Stimulated activated CD4-positive, alpha-beta T cell treated with anti-CD3 and anti-CD28 coated beads, Interleukin-15, amount 100 ng/mL, for 48 hours (primary cell): ENCODE data around the gene SLC35A3.
"Not testable (repeated sequence)": the region's sequence is repeated elsewhere in the genome, so short reads cannot be mapped to it uniquely, and the experiment has no call there.

Experiments
- DNase-seq, 2 donors: peaks; one replicate each; pipeline ENCODE4 v3.0.0-alpha.2; 2020; ENCODE audit warnings: low read depth in 2 of 2

Gene SLC35A3

DNA sequence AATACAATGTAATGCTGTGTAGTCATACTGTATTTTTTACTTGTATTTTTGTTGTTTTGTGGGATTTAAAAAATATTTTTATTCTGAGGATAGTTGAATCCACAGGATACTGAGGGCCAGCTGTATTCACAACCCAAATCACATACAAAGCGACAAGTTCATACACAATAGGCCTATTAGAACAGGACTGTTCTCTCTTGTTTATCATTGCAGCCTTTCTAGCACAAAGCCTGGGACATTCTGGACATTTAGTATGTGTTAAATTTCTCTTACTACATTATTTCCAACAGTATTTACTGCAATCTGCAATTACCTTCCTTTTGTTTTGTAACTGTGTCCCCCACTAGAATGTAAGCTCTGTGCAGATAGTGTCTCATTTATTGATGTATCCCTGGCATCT is 65.4 kb downstream of the SLC35A3 start:
- DNase-seq, result no peak

DNA sequence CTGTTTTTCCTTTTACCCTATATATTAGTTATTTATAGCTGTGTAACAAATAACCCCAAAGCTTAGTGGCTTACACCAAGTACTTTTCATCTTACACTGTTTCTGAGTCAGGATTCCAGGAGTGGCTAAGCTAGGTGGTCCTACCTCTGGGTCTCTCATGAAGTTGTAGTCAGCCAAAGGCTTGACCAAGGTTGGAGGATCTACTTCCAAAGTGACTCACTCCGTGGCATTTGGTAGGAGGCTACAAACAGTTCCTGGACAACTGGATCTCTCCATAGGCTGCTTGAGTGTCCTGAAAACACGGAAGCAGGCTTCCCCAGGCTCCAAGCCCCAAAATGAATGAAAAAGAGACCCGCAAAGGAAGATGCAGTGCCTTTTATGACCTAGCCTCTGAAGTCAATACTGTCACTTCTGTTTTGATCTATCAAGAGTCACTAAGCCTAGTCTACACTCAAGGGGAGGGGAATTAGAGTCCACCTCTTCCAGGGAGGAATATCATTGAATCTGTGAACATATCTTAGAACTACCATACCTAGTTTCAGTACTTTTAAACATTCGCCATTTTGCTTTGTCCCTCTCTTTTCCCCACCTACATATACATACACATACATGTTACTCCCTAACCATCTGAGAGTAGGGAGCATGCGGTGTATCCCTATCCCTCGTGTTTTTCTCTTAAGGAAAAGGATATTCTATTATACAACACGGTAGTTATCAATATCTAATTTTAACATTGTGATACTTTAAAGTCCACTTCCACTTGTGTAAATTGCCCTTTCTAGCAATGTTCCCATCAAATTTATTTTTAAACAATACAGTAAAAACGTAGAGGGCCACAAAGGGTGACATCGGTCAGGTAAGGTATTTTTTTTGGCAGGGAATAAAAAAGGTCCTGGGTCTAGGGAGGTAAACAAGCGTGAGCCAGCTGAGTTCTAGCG is 67.2 kb downstream of the SLC35A3 start:
- no peak for DNase-seq

DNA sequence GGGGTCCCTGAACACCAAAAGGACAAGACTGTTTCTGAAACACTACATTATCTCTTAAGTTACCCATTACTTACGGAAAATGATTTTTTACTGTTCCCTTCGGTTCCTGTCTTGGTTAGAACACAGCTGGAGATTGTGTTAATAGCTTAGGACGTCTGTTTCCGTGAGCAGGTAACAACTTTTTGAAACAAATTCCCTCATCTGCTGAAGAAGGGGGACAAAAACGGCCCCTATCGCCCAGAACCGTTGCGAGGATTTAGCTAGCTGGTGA is 67.8 kb downstream of the SLC35A3 start:
- DNase-seq, result no peak

DNA sequence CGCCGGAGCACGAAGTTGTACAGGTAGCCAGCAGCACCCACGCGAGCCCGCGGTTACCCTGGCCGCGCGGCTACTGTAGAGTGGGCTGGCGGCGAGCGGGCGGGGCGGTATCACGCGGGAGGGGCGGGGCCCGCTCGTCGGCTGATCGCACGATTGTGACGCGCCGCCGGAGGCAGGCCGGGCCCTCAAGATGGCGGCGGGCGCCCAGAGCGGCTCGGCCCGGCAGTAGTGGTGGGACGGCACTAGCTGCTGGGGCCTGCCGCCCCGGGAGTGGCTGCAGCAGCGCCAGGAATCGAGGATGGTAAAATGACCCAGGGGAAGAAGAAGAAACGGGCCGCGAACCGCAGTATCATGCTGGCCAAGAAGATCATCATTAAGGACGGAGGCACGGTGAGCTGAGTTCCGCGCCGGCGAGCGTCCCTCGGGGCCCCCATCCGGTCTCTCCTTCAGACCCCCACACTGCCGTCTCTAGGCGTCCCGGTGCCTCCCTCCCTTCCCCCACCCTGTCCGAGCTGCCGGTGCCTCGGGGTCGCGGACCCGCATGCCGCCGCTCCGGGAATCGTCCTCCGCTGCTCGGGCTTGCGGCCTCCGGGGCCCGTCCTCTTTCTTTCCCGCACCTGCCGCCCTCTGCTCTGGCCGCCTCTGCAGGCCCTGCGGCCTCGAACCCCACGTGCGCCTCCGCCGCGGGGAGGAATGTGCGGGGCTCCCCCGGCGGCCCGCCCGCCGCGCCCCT is 68.3 kb downstream of the SLC35A3 start:
- peak; percentile 77 to 88 for DNase-seq

DNA sequence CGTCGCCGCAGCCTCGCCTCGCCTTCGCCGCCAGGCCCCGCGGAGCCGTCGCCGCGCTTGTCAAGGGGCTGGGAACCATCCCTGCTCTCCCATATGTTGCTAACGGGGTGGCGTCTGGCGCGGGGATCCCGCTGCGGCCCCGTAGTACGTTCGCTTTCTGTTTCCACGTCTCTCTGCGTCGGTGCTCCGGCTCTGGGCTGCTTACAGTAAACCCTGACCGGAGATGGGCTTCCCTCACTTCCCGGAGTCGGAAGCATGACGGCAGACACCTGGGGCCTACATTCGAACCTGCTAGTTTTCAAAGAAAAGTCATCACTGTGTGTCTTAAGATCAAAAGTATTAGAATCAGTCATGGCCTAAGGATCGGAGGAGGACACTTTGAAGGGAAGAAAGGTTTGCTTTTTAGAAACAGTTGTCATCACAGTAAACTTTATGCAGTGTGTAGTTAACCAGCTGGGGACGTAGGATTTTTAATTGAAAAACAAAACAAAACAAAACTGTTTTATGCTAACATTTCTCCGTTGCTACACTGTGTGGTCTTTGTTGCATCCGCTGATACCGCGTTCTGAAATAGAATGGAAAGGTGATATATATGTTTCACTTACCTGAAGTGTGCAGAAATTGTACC is 69.0 kb downstream of the SLC35A3 start:
- peak; percentile 79 to 82 for DNase-seq

DNA sequence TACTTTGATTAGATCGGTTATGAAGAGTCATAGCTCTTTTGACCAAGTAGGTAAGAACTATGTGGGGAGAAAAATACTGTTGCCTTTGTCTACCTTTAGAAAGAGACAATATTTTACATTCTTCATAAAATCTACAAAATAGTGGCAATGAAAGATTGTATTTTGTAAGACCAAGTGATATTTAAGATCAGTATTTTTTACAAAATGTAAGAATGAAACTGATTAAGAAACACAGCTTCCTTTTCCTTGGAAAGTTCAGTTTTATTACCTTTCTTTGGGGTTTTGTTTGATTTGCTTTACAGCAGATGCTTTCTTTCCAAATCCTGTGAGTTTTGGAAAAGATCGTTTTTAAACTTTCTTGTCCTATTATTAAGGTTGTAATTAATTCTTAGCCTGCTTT is 69.8 kb downstream of the SLC35A3 start:
- no peak for DNase-seq

DNA sequence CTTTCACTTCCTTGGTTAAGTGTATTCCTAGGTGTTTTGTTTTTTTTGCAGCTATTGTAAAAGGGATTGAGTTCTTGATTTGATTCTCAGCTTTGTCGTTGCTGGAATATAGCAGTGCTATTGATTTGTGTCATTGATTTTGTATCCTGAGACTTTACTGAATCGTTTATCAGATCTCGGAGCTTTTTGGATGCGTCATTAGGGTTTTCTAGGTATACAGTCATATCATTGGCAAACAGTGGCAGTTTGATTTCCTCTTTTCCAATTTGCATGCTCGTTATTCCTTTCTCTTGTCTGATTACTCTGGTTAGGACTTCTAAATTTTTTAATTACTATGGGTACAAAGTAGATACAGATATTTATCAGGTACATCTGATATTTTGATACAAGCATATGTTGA is 75.4 kb downstream of the SLC35A3 start:
- DNase-seq, result no peak

DNA sequence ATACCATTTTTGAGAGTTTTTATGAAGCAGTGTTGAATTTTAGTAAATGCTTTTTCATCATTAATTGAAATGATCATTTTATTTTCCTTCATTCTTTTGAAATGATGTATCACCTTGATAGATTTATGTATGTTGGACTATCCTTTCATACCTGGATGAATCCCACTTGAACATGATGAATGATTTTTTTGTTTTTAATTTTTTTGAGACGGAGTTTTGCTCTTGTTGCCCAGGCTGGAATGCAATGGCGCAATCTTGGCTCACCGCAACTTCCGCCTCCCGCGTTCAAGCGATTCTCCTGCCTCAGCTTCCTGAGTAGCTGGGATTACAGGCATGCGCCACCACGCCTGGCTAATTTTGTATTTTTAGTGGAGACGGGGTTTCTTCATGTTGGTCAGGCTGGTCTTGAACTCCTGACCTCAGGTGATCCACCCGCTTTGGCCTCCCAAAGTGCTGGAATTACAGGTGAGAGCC is 77.5 kb downstream of the SLC35A3 start:
- not testable (repeated sequence) for DNase-seq

DNA sequence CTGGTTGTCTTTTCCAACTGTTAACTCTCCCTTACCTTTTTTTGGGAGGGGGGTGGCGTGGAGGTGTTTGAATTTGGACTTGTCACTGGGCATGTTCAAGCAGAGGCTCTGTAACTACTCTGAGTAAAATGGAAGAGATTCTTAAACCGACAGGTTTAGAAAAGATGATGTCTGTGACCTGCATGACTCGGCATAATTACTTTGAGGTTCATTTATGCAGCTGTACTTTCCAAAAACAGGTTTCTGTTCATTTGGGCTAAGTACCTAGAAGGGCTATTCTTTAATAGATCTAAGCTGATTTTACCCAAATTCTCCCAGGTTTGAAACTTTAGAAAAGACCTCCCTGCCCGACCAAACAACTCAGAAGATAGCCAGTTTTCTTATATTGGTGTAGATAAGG is 80.3 kb downstream of the SLC35A3 start:
- no peak for DNase-seq

DNA sequence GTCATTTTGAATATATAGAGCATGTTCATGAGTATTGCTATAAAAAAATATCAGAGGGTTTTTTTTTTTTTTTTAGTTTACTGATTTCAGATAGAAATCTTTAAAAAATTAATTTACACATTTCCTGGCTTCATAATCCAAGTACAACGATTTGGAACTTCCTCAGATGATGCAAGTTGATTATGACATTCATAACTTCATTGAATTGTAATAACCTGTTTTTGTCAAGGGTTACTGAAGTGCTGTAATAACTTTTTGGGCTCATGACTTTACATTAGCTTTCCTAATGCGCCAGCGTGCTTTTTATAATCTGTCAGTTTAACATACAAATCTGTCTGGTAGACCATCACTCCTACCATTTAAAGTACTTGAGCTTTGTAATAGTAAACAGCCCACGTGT is 81.6 kb downstream of the SLC35A3 start:
- no peak for DNase-seq

DNA sequence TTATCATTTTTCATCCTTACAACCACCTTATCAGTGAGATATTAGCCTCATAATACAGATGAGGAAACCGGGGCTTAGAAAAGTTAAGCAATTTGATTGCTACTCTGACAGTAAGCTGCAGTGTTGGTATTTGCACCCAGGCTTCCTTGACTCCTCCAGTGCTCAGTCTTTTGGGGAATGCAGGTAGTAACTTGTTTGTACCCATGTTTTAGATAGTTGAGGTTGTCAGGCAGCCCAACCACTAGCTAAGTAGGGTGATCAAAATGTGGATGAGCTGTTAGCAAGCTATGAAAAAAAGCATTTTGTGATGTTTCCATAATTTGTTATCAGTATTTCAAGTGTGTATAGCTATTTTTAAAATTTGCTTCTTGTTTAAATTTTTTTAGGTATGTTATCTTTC is 82.1 kb downstream of the SLC35A3 start:
- no peak for DNase-seq

DNA sequence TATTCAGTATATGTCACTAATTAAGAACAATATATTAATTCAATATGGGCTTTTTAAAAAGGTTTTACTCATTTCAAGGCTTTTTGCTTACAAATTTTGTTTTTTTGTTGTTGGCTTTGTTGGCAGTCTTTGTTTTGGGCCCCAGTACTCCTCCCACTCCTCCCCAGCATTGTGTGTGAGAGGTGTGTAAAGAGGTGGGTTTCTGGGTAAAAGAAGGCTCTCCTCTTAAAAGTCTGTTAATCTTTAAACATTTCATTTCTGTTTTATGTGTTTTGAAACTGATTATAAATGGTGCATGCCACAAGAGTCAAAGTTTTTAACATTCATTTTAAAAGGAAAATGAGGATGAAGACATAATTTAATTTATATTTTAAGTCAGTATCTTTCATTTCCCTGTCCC is 83.3 kb downstream of the SLC35A3 start:
- DNase-seq, result no peak

DNA sequence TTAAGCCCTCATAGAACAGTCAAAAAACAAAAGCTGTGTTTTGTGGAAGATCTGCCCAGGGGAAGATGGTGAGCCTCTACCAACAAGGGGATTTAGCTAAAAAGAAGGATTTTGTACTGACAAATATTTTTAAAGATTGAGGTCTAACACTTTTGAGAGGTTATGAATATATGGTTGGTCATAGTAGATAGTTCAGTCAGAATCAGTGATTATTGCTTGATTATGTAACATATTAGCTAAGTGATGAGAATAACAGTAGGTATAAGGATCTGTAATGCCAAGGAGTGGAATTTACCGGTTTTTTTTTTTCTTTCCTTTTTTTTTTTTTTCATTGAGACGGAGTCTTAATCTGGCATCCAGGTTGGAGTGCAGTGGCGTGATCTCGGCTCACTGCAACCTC is 83.9 kb downstream of the SLC35A3 start:
- DNase-seq, result no peak

DNA sequence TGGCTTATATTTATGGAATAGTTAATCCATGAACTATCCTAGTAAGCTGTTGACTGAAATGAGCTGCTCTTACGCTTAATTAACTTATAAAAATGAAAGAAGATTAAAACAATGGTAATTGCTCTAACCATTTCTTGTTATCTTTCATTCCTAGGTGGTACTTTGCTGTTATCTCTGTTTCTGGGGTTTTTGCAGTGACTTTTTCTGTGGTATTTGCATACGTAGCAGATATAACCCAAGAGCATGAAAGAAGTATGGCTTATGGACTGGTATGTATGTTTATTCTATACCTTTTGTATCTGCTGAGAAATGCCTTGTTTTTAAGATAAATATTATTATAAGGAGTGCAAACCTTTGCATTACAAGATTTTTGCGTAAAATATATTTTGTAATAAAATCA is 91.9 kb downstream of the SLC35A3 start:
- DNase-seq, result no peak

DNA sequence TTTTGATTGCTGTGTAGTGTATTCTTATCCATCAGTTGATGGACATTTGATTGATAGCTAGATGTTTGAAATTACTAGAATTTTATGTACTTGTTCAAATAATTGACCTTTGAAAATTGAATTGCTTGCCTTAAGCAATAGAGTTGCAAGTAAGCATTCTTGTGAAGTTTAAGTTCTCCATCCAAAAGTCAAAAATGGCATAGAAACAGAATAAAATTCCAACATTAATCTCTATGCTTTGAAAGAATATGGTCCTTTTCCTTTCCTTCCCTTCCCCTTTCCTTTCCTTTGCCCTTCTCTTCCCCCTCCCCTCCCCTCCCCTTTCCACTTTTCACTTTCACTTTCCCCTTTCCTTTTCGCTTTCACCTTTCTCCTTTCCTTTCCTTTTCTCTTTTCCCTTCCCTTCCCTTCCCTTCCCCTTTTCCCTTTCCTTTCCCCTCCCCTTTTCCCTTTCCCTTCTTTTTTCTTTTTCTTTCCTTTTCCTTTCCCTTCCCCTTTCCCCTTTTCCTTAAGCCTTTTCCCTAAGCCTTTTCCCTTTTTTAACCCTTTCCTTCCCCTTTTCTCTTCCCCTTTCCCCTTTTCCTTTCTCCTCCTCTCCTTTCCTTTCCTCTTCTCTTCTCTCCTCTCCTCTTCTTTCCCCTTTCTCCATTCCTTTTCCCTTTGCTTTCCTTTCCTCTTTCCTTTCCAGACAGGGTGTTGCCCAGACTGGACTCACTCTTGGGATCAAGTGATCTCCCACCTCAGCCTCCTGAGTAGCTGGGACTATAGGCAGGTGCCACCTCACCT is 95.6 kb downstream of the SLC35A3 start:
- no peak for DNase-seq

DNA sequence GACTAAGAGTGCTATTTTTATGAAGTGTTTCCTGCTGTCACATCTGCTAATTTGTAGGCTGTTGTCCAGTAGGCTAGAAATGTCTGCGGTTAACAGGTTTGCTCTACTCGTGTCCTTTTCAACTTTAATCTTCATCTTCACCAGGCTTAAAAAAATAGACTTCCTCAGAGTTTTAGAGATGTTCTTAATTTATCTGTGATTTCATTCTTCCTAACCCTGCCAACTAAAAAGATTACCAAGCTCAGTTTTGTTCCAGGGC is 96.1 kb downstream of the SLC35A3 start:
- DNase-seq, result no peak

DNA sequence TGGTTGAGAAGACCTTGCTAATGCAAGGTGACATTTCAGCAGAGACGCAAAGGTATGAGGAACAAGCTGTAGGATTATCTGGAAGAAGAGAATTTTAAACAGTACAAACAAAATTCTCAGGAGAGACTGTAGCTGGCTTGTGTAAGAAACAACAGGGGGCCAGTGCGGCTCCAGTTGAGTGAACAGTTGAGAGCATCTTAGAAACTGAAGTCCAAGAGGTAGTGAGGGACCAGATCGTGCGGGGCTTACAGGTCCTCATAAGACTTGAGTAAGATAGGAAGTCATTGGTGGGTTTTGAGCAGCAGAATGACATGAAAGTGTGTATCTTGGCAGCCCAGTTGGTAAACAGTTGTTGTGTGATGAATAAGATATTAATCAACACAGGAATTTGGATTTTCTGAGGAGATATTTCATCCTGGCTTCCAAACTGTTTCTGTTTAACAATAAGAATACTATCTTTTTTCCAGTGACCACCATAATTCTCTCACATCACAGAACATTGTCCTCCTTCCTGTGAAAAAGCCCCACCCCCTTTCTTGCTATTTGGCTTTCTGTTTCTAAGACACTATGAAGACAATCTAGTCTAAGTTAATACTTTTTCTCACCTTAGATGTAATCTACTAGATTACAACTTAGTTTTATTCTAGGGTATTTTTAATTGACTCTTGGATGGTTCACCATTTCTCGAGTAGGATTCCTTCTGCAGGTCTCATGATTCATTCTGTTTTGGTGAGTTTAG is 100.6 kb downstream of the SLC35A3 start:
- DNase-seq, result no peak

DNA sequence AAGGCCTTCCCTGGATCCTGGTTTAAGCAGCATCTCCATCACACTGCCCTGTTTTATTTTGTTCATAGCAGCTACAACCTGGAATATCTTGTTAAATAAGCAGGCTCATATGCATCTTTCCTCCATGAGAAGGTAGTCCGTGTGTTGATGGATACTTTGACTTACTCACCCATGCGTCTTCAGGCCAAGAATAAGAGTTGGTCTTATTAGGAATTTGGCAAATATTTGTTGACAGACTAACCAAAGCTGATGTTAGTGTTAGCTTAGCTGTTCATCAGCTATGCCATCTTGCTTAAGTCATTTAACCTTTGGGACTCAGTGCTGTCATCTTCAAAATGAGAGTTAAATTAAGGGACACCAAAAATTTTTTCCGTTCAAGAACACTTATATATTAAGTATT is 103.7 kb downstream of the SLC35A3 start:
- DNase-seq, result no peak

DNA sequence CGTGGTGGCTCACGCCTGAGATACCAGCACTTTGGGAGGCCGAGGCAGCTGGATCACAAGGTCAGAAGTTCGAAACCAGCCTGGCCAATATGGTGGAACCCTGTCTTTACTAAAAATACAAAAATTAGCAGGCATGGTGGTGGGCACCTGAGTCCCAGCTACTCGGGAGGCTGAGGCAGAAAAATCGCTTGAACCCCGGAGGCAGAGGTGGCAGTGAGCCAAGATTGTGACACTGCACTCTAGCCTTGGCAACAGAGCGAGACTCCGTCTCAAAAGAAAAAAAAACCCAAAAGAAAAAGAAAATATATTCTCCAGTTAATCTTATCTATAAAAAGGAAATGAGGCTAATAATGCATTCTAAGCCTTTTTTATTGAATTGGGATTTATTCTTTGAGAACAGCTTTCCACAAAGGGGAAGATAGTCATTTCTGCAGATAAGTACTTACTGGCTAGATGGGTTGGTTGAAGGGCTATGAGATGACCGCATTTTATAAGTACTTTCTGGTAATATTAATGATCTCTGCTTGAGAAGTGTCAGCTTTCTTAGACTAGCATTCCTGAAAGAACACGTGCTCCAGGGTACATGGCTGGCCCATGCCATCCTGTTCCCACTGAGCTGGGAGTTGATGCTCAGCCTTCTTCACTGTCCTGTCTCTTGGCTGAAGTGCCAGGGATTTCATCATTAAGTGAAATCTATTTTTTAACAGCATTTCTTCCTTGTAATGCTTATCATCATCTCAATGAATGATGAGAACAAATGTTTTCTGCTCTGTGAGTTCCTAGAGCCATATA is 105.0 kb downstream of the SLC35A3 start:
- no peak for DNase-seq

DNA sequence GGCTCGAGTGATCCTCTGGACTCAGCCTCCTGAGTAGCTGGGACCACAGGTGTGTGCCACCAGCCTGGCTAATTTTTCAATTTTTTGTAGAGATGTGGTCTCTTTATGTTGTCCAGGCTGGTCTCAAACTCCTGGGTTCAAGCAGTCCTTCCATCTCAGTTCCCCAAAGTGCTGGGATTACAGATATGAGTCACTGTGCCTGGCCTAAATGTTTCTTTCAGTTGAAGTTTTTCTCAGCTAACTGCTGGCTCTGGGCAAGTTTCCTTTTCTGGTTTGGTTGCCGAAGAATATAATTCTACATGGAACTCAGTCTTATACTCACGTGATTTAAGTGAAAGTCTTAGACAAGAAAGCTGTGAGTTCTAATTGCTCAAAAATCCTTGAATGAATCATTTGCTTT is 106.0 kb downstream of the SLC35A3 start:
- no peak for DNase-seq

DNA sequence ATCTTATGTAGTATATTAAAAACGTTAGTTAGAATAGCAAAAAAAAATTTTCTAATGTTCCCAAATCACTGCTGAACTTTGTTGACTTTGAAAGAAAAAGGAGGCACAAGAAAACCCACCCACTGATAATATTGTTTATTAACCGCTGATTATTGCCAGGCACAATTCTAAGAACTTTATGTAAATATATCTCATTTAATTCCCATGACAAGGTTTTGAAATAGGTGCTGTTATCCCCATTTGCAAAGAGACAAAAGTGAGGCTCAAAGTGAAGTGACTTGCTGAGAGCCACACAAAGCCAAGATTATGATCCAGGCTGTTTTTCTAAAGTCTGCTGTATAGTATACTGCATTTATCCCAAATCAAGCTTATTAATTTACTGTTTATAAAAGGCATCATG is 106.5 kb downstream of the SLC35A3 start:
- DNase-seq, result no peak
